Neural progenitor cell (in vitro differentiated cells): Measurements from ENCODE around the gene PHF20. TPM values are rescaled to one million over a fixed set of nuclear protein-coding genes. Genes with fewer than 3 reads are reported as not detected.
"Not testable (repeated sequence)": the region's sequence is repeated elsewhere in the genome, so short reads cannot be mapped to it uniquely, and the experiment has no call there.

Experiments used
- DNase-seq: peaks from one replicate; pipeline ENCODE4 v3.0.0-alpha.2; 2016; ENCODE audit warnings: low spot score
- H2AFZ ChIP-seq: fragments of 200-600 bp; sonication (generic); replicated peaks from 2 replicates; pipeline ENCODE4 v1.6.1; 2016; ENCODE audit warnings: antibody characterized with exemption
- H3F3A ChIP-seq: fragments of 200-600 bp; sonication (generic); 2 replicates; pipeline ENCODE4 v1.6.1; 2016; ENCODE audit warnings: antibody characterized with exemption, low read depth
- H3K27ac ChIP-seq: fragments of 200-600 bp; sonication (generic); 2 replicates; pipeline ENCODE4 v1.5.1; 2016; ENCODE audit warnings: mild to moderate bottlenecking
- H3K27me3 ChIP-seq: fragments of 200-600 bp; sonication (generic); 2 replicates; pipeline ENCODE4 v1.6.1; 2016; ENCODE audit warnings: mild to moderate bottlenecking, moderate library complexity
- H3K36me3 ChIP-seq: fragments of 200-600 bp; sonication (generic); 2 replicates; pipeline ENCODE4 v1.5.1; 2016
- H3K4me1 ChIP-seq: fragments of 200-600 bp; sonication (generic); 2 replicates; pipeline ENCODE4 v1.6.1; 2016; ENCODE audit warnings: mixed run types
- H3K4me2 ChIP-seq: fragments of 200-600 bp; sonication (generic); 2 replicates; pipeline ENCODE4 v1.6.1; 2016
- H3K4me3 ChIP-seq: fragments of 200-600 bp; sonication (generic); 2 replicates; pipeline ENCODE4 v1.5.1; 2016
- H3K79me2 ChIP-seq: fragments of 200-600 bp; sonication (generic); 2 replicates; pipeline ENCODE4 v1.6.1; 2016; ENCODE audit warnings: low read depth
- H3K9ac ChIP-seq: fragments of 200-600 bp; sonication (generic); 2 replicates; pipeline ENCODE4 v1.6.1; 2016
- H3K9me3 ChIP-seq: fragments of 200-600 bp; sonication (generic); 2 replicates; pipeline ENCODE4 v1.5.1; 2016; ENCODE audit warnings: low read depth
- H4K20me1 ChIP-seq: fragments of 200-600 bp; sonication (generic); 2 replicates; pipeline ENCODE4 v1.6.1; 2016; ENCODE audit warnings: low read depth
- H3K27ac Mint-ChIP-seq: 3 replicates; pipeline ENCODE4 v1.8.0; 2021; ENCODE audit warnings: mixed read lengths
- H3K27me3 Mint-ChIP-seq: 2 replicates; pipeline ENCODE4 v1.8.0; 2022; ENCODE audit warnings: low read depth, mild to moderate bottlenecking, inconsistent platforms, moderate library complexity, mixed read lengths; ENCODE audit not compliant: insufficient read depth
- H3K36me3 Mint-ChIP-seq: 3 replicates; pipeline ENCODE4 v1.8.0; 2021; ENCODE audit warnings: mixed read lengths
- H3K4me1 Mint-ChIP-seq: 3 replicates; pipeline ENCODE4 v1.8.0; 2021; ENCODE audit warnings: mixed read lengths
- H3K4me3 Mint-ChIP-seq: 3 replicates; pipeline ENCODE4 v1.8.0; 2021; ENCODE audit warnings: mild to moderate bottlenecking, moderate library complexity, mixed read lengths
- H3K9me3 Mint-ChIP-seq: 3 replicates; pipeline ENCODE4 v1.8.0; 2020; ENCODE audit warnings: mixed read lengths
- CTCF ChIP-seq: fragments of 200-600 bp; sonication (generic); IDR thresholded peaks from 2 replicates; pipeline ENCODE4 v1.5.1; 2017; ENCODE audit warnings: antibody characterized with exemption, mild to moderate bottlenecking
- EZH2 ChIP-seq: fragments of 200-600 bp; sonication (generic); IDR thresholded peaks from 2 replicates; pipeline ENCODE4 v1.6.1; 2017; ENCODE audit warnings: antibody characterized with exemption, mild to moderate bottlenecking, moderate library complexity
- EZH2phosphoT487 ChIP-seq: fragments of 200-600 bp; sonication (generic); IDR thresholded peaks from 2 replicates; pipeline ENCODE4 v1.6.1; 2017; ENCODE audit warnings: antibody characterized with exemption
- total RNA-seq: library from RNA; depleted of rRNA; stranded (reverse); fragments of >200 nt; gene quantifications from 2 replicates; pipeline ENCODE4 v1.2.3, GENCODE V29; 2015; ENCODE audit warnings: low replicate concordance

The PHF20 gene
- total RNA-seq, 1 donor from 2014 or later = 54.7 TPM

GRCh38 chr20:35842361-35842760, 70.5 kb downstream of the PHF20 start:
- Histone ChIP-seq H3K4me3 (no peak overlapping the region), H3K9ac (no peak overlapping the region), H3K36me3 (peaks cover 20% of the 10 kb centered on the region), H3F3A (peaks cover 1% of the 10 kb centered on the region), H3K4me1 (no peaks in the 10 kb centered on the region), H3K79me2 (peaks cover 30% of the 10 kb centered on the region), H3K9me3 (no peaks in the 10 kb centered on the region), H3K27me3 (no peaks in the 10 kb centered on the region), H3K4me2 (no peak overlapping the region), H4K20me1 (no peaks in the 10 kb centered on the region), H3K27ac (no peak overlapping the region), H2AFZ (no peak overlapping the region)
- Mint-ChIP-seq H3K36me3 (peaks cover 49% of the 10 kb centered on the region), H3K27ac (no peak overlapping the region), H3K4me1 (peaks cover 6% of the 10 kb centered on the region), H3K4me3 (no peak overlapping the region), H3K27me3 (peaks cover 3% of the 10 kb centered on the region), H3K9me3 (peaks cover 30% of the 10 kb centered on the region)
- TF ChIP-seq EZH2 = no peak
- no peak for TF ChIP-seq CTCF
- TF ChIP-seq EZH2phosphoT487 = no peak
- no peak for DNase-seq

DNA sequence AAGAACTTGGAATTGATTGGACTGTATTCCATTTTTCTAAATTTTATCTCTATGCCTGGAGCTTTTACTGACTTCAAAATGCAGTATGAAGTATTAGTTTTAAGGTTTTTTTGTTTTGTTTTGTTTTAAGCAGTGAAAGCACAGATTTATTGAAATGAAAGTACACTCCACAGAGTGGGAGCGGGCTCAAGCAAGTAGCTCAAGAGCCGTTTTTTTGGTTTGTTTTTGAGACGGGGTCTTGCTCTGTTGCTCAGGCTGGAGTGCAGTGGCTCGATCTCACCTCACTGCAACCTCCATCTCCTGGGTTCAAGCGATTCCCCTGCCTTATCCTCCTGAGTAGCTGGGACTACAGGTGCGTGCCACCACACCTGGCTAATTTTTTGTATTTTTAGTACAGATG, 72.1 kb downstream of the PHF20 start:
- not testable (repeated sequence) for H3K27ac Mint-ChIP-seq, H3F3A ChIP-seq, H3K27me3 ChIP-seq, H3K4me1 Mint-ChIP-seq, H4K20me1 ChIP-seq, H2AFZ ChIP-seq, H3K27me3 Mint-ChIP-seq, DNase-seq, H3K4me1 ChIP-seq, H3K9ac ChIP-seq, H3K9me3 ChIP-seq, H3K4me2 ChIP-seq, H3K4me3 Mint-ChIP-seq, H3K4me3 ChIP-seq, H3K27ac ChIP-seq
- H3K36me3 Mint-ChIP-seq = peaks cover 52% of the 10 kb centered on the region
- H3K9me3 Mint-ChIP-seq = peaks cover 30% of the 10 kb centered on the region
- Histone ChIP-seq H3K36me3 (peaks cover 20% of the 10 kb centered on the region), H3K79me2 (peaks cover 18% of the 10 kb centered on the region)

DNA sequence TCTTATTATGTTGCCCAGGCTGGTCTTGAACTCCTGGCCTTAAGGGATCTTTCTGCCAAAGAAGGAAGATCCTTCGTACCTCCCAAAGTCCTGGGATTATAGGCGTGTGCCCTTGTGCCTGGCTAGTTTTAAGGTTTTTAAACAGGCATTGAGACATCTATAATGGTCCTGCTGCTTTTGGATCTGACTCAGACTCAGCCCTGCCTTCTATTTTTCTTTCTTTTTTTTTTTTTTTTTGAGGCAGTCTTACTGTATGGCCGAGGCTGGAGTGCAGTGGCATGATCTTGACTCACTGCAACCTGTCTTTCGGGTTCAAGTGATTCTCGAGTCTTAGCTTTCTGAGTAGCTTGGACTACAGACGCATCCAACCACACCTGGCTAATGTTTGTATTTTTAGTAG, 73.7 kb downstream of the PHF20 start:
- TF ChIP-seq EZH2phosphoT487 (no peak), EZH2 (no peak), CTCF (no peak)
- Histone ChIP-seq H3K27me3 (no peaks in the 10 kb centered on the region), H2AFZ (no peak overlapping the region), H3K79me2 (peaks cover 5% of the 10 kb centered on the region), H3F3A (no peaks in the 10 kb centered on the region), H3K4me1 (no peaks in the 10 kb centered on the region), H3K4me3 (no peak overlapping the region), H3K36me3 (peaks cover 20% of the 10 kb centered on the region), H3K9ac (no peak overlapping the region), H4K20me1 (peaks cover 9% of the 10 kb centered on the region), H3K9me3 (no peaks in the 10 kb centered on the region), H3K27ac (no peak overlapping the region), H3K4me2 (no peak overlapping the region)
- H3K27me3 Mint-ChIP-seq = peaks cover 3% of the 10 kb centered on the region
- no peaks in the 10 kb centered on the region for H3K4me1 Mint-ChIP-seq
- H3K9me3 Mint-ChIP-seq = peaks cover 30% of the 10 kb centered on the region
- H3K36me3 Mint-ChIP-seq = peaks cover 44% of the 10 kb centered on the region
- H3K4me3 Mint-ChIP-seq = no peak overlapping the region
- no peak for DNase-seq
- H3K27ac Mint-ChIP-seq = no peak overlapping the region

- no peak overlapping the region for H3K27ac Mint-ChIP-seq
- H3K4me3 Mint-ChIP-seq = no peak overlapping the region
- H3K4me3 ChIP-seq = no peak overlapping the region
- peaks cover 8% of the 10 kb centered on the region for H3K79me2 ChIP-seq
- H3K9me3 ChIP-seq = no peaks in the 10 kb centered on the region
- no peak overlapping the region for H3K4me2 ChIP-seq
- no peaks in the 10 kb centered on the region for H3K4me1 ChIP-seq
- H3K9ac ChIP-seq = no peak overlapping the region
- peaks cover 2% of the 10 kb centered on the region for H3K36me3 ChIP-seq
- peaks cover 2% of the 10 kb centered on the region for H3K9me3 Mint-ChIP-seq
- no peaks in the 10 kb centered on the region for H3K27me3 Mint-ChIP-seq
- H3K27me3 ChIP-seq = no peaks in the 10 kb centered on the region
- no peaks in the 10 kb centered on the region for H3F3A ChIP-seq
- H3K4me1 Mint-ChIP-seq = peaks cover 2% of the 10 kb centered on the region
- TF ChIP-seq CTCF = no peak
- no peak for TF ChIP-seq EZH2phosphoT487
- TF ChIP-seq EZH2 = no peak
- DNase-seq = no peak
- H3K36me3 Mint-ChIP-seq = peaks cover 30% of the 10 kb centered on the region
- H4K20me1 ChIP-seq = peaks cover 9% of the 10 kb centered on the region
- H2AFZ ChIP-seq = no peak overlapping the region
- peak overlapping the region; percentile 46 for H3K27ac ChIP-seq
Measured at GRCh38 chr20:35849706-35850105, 77.9 kb downstream of the PHF20 start.

GRCh38 chr20:35851659-35852058, 79.8 kb downstream of the PHF20 start:
- not testable (repeated sequence) for H3K4me3 Mint-ChIP-seq, H3F3A ChIP-seq, H3K4me1 Mint-ChIP-seq, H3K27ac Mint-ChIP-seq, H3K9ac ChIP-seq, H3K79me2 ChIP-seq, H2AFZ ChIP-seq, H3K36me3 ChIP-seq, H3K27ac ChIP-seq, H3K4me1 ChIP-seq, H3K9me3 ChIP-seq, DNase-seq, H3K4me3 ChIP-seq, H3K9me3 Mint-ChIP-seq, H3K27me3 Mint-ChIP-seq, H3K4me2 ChIP-seq, H3K27me3 ChIP-seq
- peaks cover 12% of the 10 kb centered on the region for H4K20me1 ChIP-seq
- H3K36me3 Mint-ChIP-seq = peaks cover 22% of the 10 kb centered on the region
